ENCODE data around the gene AHRR. TPM values are rescaled to one million over a fixed set of nuclear protein-coding genes. Genes with fewer than 3 reads are reported as not detected.

Gene AHRR
- total RNA-seq, 1 donor: 22.5 TPM

GRCh38 chr5:322942-323879 lies 1.7 kb downstream of the AHRR start:
- DNase-seq (ENCODE audit: low read depth): no peak
- no peak overlapping the region for H3K4me3 ChIP-seq (ENCODE audit: low read depth, low read length)
- no peak for TF ChIP-seq CTCF (IDR thresholded peaks at IDR 0.05; ENCODE audit: insufficient read depth, low read depth, low read length)

- no peak for TF ChIP-seq CTCF (IDR thresholded peaks at IDR 0.05; ENCODE audit: insufficient read depth, low read depth, low read length)
- DNase-seq (ENCODE audit: low read depth): no peak
- no peak overlapping the region for H3K4me3 ChIP-seq (ENCODE audit: low read depth, low read length)
These were observed 3.5 kb downstream of the AHRR start for GRCh38 chr5:324736-325612.

- no peak for TF ChIP-seq CTCF (IDR thresholded peaks at IDR 0.05; ENCODE audit: insufficient read depth, low read depth, low read length)
- H3K4me3 ChIP-seq (ENCODE audit: low read depth, low read length): no peak overlapping the region
- DNase-seq (ENCODE audit: low read depth): no peak
These were observed 4.6 kb downstream of the AHRR start for GRCh38 chr5:326109-326508.

- no peak for DNase-seq (ENCODE audit: low read depth)
- H3K4me3 ChIP-seq (ENCODE audit: low read depth, low read length): no peak overlapping the region
- TF ChIP-seq CTCF (IDR thresholded peaks at IDR 0.05; ENCODE audit: insufficient read depth, low read depth, low read length): no peak
These were observed 7.7 kb downstream of the AHRR start for GRCh38 chr5:329121-329735.

GRCh38 chr5:329768-330167 lies 8.3 kb downstream of the AHRR start:
- no peak for DNase-seq (ENCODE audit: low read depth)
- H3K4me3 ChIP-seq (ENCODE audit: low read depth, low read length): no peak overlapping the region
- TF ChIP-seq CTCF (IDR thresholded peaks at IDR 0.05; ENCODE audit: insufficient read depth, low read depth, low read length): no peak

- no peak for DNase-seq (ENCODE audit: low read depth)
- no peak for TF ChIP-seq CTCF (IDR thresholded peaks at IDR 0.05; ENCODE audit: insufficient read depth, low read depth, low read length)
- no peak overlapping the region for H3K4me3 ChIP-seq (ENCODE audit: low read depth, low read length)
These were observed 11.3 kb downstream of the AHRR start for GRCh38 chr5:332843-333242.

All from fibroblast of villous mesenchyme (primary cell).